Measurements from ENCODE around the gene PSENEN. TPM values are rescaled to one million over a fixed set of nuclear protein-coding genes. Genes with fewer than 3 reads are reported as not detected.

PSENEN gene
- total and polyA plus RNA-seq, 2 of the 8 experiments (the other 6 are each of a cell fraction or from before 2014, with no cell fraction given) = 66.7 to 75.3 TPM

GRCh38 chr19:35755131-35755549 is 9.7 kb downstream of the PSENEN start:
- DNase-seq (ENCODE audit: low read depth in 1 of 2, low spot score in 2 of 2) (no peak), FAIRE-seq (no peak)
- H4K91ac ChIP-seq (replicated peaks; ENCODE audit: insufficient read length, low read length) = no peak overlapping the region
- no peaks in the 10 kb centered on the region for H3K9me3 ChIP-seq (ENCODE audit: insufficient read depth in 2 of 2, low read depth in 1 of 2, low read length in 1 of 2)
- peak overlapping the region; percentile 51 to 98 (median 75) for H3K4me3 ChIP-seq (ENCODE audit: extremely low read depth in 1 of 4, insufficient read depth in 2 of 4, low read depth in 3 of 4, low read length in 4 of 4)
- H3K79me2 ChIP-seq (ENCODE audit: control insufficient read depth in 1 of 2, insufficient read depth in 2 of 2, low read length in 2 of 2) = peaks cover 0 to 6% of the 10 kb centered on the region in 2 experiments; a peak in 2 of 4 replicates
- H3K14ac ChIP-seq (ENCODE audit: insufficient read length) = no peak overlapping the region
- peaks cover 16% of the 10 kb centered on the region; the same call in 1 of the 2 replicates for H3K23me2 ChIP-seq (ENCODE audit: low read depth, low read length)
- no peak overlapping the region for H2BK12ac ChIP-seq (ENCODE audit: low read depth, low read length)
- no peak overlapping the region for H3K56ac ChIP-seq (replicated peaks; ENCODE audit: insufficient read length, low read depth, low read length)
- no peak overlapping the region for H3K9ac ChIP-seq (replicated peaks in 1 of 4; ENCODE audit: extremely low read depth in 1 of 4, low read depth in 3 of 4, low read length in 3 of 4)
- POLR2A ChIA-PET (ENCODE audit: partially characterized antibody) = interaction anchor here (1.9 to 2.6 kb wide), 2 partner anchors 15 to 101 kb away, joined by 5 to 14 read pairs; partner anchors contain the start of gene KIRREL2
- H4K8ac ChIP-seq (ENCODE audit: extremely low read depth, insufficient read depth, low read length) = peak overlapping the region; percentile 32; the same call in 1 of the 2 replicates
- peak overlapping the region; percentile 78 for H3K18ac ChIP-seq (ENCODE audit: extremely low read depth, low read length)
- peaks cover 0 to 4% of the 10 kb centered on the region in 2 experiments for H4K20me1 ChIP-seq (replicated peaks in 1 of 2; ENCODE audit: control insufficient read depth in 1 of 2, insufficient read depth in 2 of 2, low read length in 2 of 2)
- H3K27ac ChIP-seq (ENCODE audit: low read depth, low read length) = no peak overlapping the region
- peaks cover 4% of the 10 kb centered on the region for H3K79me1 ChIP-seq (ENCODE audit: low read depth, low read length)
- H3K4me1 ChIP-seq (replicated peaks in 1 of 4; ENCODE audit: control insufficient read depth in 3 of 4, insufficient read depth in 4 of 4, low read length in 3 of 4) = peaks cover 0 to 18% (median 11%) of the 10 kb centered on the region in 4 experiments; a peak in 5 of 7 replicates
- no peak overlapping the region for H3K4ac ChIP-seq (replicated peaks; ENCODE audit: insufficient read length, low read depth, low read length)
- 34% methylated on average over 16 of the region's 17 CpGs; no CpG with 5 or more reads in 1 of the 2 experiments for WGBS, 2 experiments (ENCODE audit: extremely low coverage in 1 of 2, insufficient coverage in 1 of 2, insufficient read length in 1 of 2, insufficient replicate concordance in 2 of 2, low coverage in 1 of 2, low lambda C conversion rate in 2 of 2, missing lambda C conversion rate in 1 of 2)
- CTCF ChIA-PET (ENCODE audit: partially characterized antibody) = interaction anchor here (0.6 kb wide), 1 partner anchor 145 kb away, joined by 3 read pairs; no protein-coding TSS in a partner anchor
- peak overlapping the region; percentile 95 to 98 for H3K4me2 ChIP-seq (ENCODE audit: insufficient read depth in 1 of 2, low read depth in 2 of 2, low read length in 2 of 2)
- H2BK15ac ChIP-seq (ENCODE audit: low read length) = no peak overlapping the region
- H3K27me3 ChIP-seq (replicated peaks in 1 of 4; ENCODE audit: control insufficient read depth in 3 of 4, extremely low read depth in 1 of 4, insufficient read depth in 3 of 4, low read length in 3 of 4) = peaks cover 0 to 17% (median 11%) of the 10 kb centered on the region in 4 experiments; a peak in 5 of 7 replicates
- H2BK20ac ChIP-seq (ENCODE audit: low read length) = no peak overlapping the region
- no peak overlapping the region for H2AFZ ChIP-seq (ENCODE audit: low read length)
- no peak overlapping the region for H2AK5ac ChIP-seq (ENCODE audit: low read depth, low read length)
- H3K23ac ChIP-seq (ENCODE audit: insufficient read length) = no peak overlapping the region
- H2BK5ac ChIP-seq (ENCODE audit: low read depth, low read length) = no peak overlapping the region
- H4K5ac ChIP-seq (ENCODE audit: insufficient read length, low read depth, low read length) = no peak overlapping the region
- H3K36me3 ChIP-seq (ENCODE audit: control insufficient read depth in 2 of 4, insufficient read depth in 4 of 4, low read length in 3 of 4) = 0 out of 8 replicates have a peak, but pooled peaks cover 0 to 3% (median 0%) of the 10 kb centered on the region in 4 experiments
- H2BK120ac ChIP-seq (replicated peaks; ENCODE audit: low read depth, low read length) = no peak overlapping the region
- TF ChIP-seq JUND (IDR thresholded peaks at IDR 0.05; ENCODE audit: low read length) = no peak
- no peak for TF ChIP-seq EZH2 (IDR thresholded peaks at IDR 0.05; ENCODE audit: low read depth, low read length, severe bottlenecking)
- TF ChIP-seq BACH1 (IDR thresholded peaks at IDR 0.05; ENCODE audit: low read length) = no peak
- TF ChIP-seq CBX5 (IDR thresholded peaks at IDR 0.05; ENCODE audit: low read depth, low read length) = no peak
- TF ChIP-seq RFX5 (IDR thresholded peaks at IDR 0.05; ENCODE audit: borderline replicate concordance, low read depth, low read length) = no peak
- no peak for TF ChIP-seq TEAD4 (IDR thresholded peaks at IDR 0.05; ENCODE audit: low read depth, low read length)
- no peak for TF ChIP-seq CBX8 (IDR thresholded peaks at IDR 0.05; ENCODE audit: borderline replicate concordance, low read depth, low read length)
- TF ChIP-seq TCF12 (IDR thresholded peaks at IDR 0.05; ENCODE audit: low read depth, low read length) = no peak
- TF ChIP-seq EGR1 (IDR thresholded peaks at IDR 0.05; ENCODE audit: borderline replicate concordance, low read depth, low read length) = no peak
- no peak for TF ChIP-seq YY1 (IDR thresholded peaks at IDR 0.05; ENCODE audit: low read depth, low read length)
- TF ChIP-seq KDM1A (IDR thresholded peaks at IDR 0.05; ENCODE audit: borderline replicate concordance, low read length) = no peak

Data from H1 (cell line).